Measurements from ENCODE around the gene NXN. TPM values are rescaled to one million over a fixed set of nuclear protein-coding genes. Genes with fewer than 3 reads are reported as not detected.

Gene NXN
- total and polyA plus RNA-seq, 4 experiments from 2014 or later = 0.55 to 2.7 (median 1.9) TPM

GRCh38 chr17:944266-944826 lies 35.2 kb downstream of the NXN start:
- Mint-ChIP-seq H3K4me1 (no peaks in the 10 kb centered on the region), H3K36me3 (no peaks in the 10 kb centered on the region), H3K9me3 (peaks cover 0 to 2% (median 0%) of the 10 kb centered on the region in 8 donors), H3K27me3 (peaks cover 4 to 6% of the 10 kb centered on the region in 2 donors), H3K27ac (no peak overlapping the region), H3K4me3 (no peak overlapping the region)
- Histone ChIP-seq H3K4me3 (ENCODE audit: low read length in 2 of 2) (no peak overlapping the region), H3K36me3 (ENCODE audit: insufficient read depth, low read length) (no peaks in the 10 kb centered on the region), H3K27ac (ENCODE audit: low read depth, low read length) (no peak overlapping the region), H3K9me3 (ENCODE audit: control insufficient read depth in 1 of 2, low read length in 2 of 2) (no peaks in the 10 kb centered on the region), H3K27me3 (ENCODE audit: insufficient read depth, low read length) (no peaks in the 10 kb centered on the region), H3K4me1 (ENCODE audit: insufficient read depth, low read length) (no peaks in the 10 kb centered on the region)
- intact Hi-C loops (cut with micrococcal nuclease) = no loop called here
- POLR2A ChIA-PET (ENCODE audit: partially characterized antibody) = no interaction called here
- CTCF ChIA-PET (ENCODE audit: partially characterized antibody) = no interaction called here
- DNase-seq = no peak

DNA sequence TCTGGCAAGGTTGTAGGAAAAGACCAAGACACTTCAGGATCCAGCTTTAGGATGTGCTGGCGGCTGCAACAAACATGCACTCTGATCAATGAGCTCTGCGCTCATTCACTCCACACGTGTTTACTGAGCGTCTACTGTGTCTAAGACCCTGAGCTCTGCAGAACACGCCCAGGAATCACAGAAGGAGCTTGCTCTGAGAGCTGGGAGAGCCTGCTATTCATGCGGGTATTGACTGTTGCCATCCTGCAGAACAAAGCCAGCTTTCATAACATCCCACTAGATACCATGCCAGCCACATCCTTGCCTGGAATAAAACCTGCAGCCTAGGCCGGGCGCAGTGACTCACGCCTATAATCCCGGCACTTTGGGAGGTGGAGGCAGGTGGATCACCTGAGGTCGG lies 44.1 kb downstream of the NXN start:
- Histone ChIP-seq H3K4me1 (ENCODE audit: insufficient read depth, low read length) (no peaks in the 10 kb centered on the region), H3K27me3 (ENCODE audit: insufficient read depth, low read length) (no peaks in the 10 kb centered on the region), H3K9me3 (ENCODE audit: control insufficient read depth in 1 of 2, low read length in 2 of 2) (no peaks in the 10 kb centered on the region), H3K36me3 (ENCODE audit: insufficient read depth, low read length) (no peaks in the 10 kb centered on the region), H3K27ac (ENCODE audit: low read depth, low read length) (no peak overlapping the region), H3K4me3 (ENCODE audit: low read length in 2 of 2) (no peak overlapping the region)
- intact Hi-C loops (cut with micrococcal nuclease) = no loop called here
- H3K27me3 Mint-ChIP-seq = peaks cover 6 to 9% of the 10 kb centered on the region in 2 donors
- no peak for DNase-seq
- ChIA-PET POLR2A (ENCODE audit: partially characterized antibody) (no interaction called here), CTCF (ENCODE audit: partially characterized antibody) (no interaction called here)
- H3K9me3 Mint-ChIP-seq = peaks cover 0 to 1% (median 0%) of the 10 kb centered on the region in 8 donors
- no peak overlapping the region for H3K27ac Mint-ChIP-seq
- peaks cover 0 to under 1% (median 0%) of the 10 kb centered on the region in 4 donors for H3K4me1 Mint-ChIP-seq
- H3K36me3 Mint-ChIP-seq = no peaks in the 10 kb centered on the region
- no peak overlapping the region for H3K4me3 Mint-ChIP-seq

- H3K36me3 Mint-ChIP-seq = no peaks in the 10 kb centered on the region
- H3K4me3 Mint-ChIP-seq = peak overlapping the region in 1 of 8 donors; percentile 22
- ChIA-PET POLR2A (ENCODE audit: partially characterized antibody) (no interaction called here), CTCF (ENCODE audit: partially characterized antibody) (no interaction called here)
- Histone ChIP-seq H3K27me3 (ENCODE audit: insufficient read depth, low read length) (no peaks in the 10 kb centered on the region), H3K36me3 (ENCODE audit: insufficient read depth, low read length) (no peaks in the 10 kb centered on the region), H3K4me1 (ENCODE audit: insufficient read depth, low read length) (no peaks in the 10 kb centered on the region), H3K27ac (ENCODE audit: low read depth, low read length) (no peak overlapping the region), H3K9me3 (ENCODE audit: control insufficient read depth in 1 of 2, low read length in 2 of 2) (no peaks in the 10 kb centered on the region), H3K4me3 (ENCODE audit: low read length in 2 of 2) (no peak overlapping the region)
- H3K4me1 Mint-ChIP-seq = peaks cover 0 to 2% (median 0%) of the 10 kb centered on the region in 4 donors
- intact Hi-C loops (cut with micrococcal nuclease) = no loop called here
- peaks cover 6 to 8% of the 10 kb centered on the region in 2 donors for H3K27me3 Mint-ChIP-seq
- no peak for DNase-seq
- peaks cover 0 to 1% (median 0%) of the 10 kb centered on the region in 8 donors for H3K9me3 Mint-ChIP-seq
- no peak overlapping the region for H3K27ac Mint-ChIP-seq
These were observed 46.1 kb downstream of the NXN start for GRCh38 chr17:933312-934073.

GRCh38 chr17:930258-930657 lies 49.3 kb downstream of the NXN start:
- CTCF ChIA-PET (ENCODE audit: partially characterized antibody) = no interaction called here

DNA sequence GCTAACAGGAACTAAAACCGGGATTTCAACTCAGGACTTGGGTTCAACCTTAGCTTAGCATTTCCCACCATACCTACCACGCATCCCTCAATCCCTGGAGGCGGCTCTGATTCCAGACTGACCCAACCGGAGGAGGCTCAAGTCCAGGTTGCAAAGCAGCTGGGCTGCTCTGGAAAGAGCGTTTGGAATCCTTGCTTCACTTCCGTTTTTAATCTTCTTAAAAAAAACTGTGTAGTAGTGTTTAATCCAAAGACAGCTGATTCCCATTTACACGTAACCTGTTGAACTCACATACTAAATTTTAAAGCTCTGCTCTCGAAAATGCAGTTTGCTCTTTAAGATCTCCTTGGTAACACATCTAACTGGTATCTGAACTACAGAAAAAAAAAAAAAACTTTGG lies 50.0 kb downstream of the NXN start:
- H3K4me3 Mint-ChIP-seq = no peak overlapping the region
- POLR2A ChIA-PET (ENCODE audit: partially characterized antibody) = no interaction called here
- Histone ChIP-seq H3K4me1 (ENCODE audit: insufficient read depth, low read length) (no peaks in the 10 kb centered on the region), H3K9me3 (ENCODE audit: control insufficient read depth in 1 of 2, low read length in 2 of 2) (no peaks in the 10 kb centered on the region), H3K27me3 (ENCODE audit: insufficient read depth, low read length) (no peaks in the 10 kb centered on the region), H3K27ac (ENCODE audit: low read depth, low read length) (no peak overlapping the region), H3K36me3 (ENCODE audit: insufficient read depth, low read length) (no peaks in the 10 kb centered on the region), H3K4me3 (ENCODE audit: low read length in 2 of 2) (no peak overlapping the region)
- H3K9me3 Mint-ChIP-seq = no peaks in the 10 kb centered on the region
- DNase-seq = no peak
- H3K27ac Mint-ChIP-seq = no peak overlapping the region
- peaks cover 9 to 18% of the 10 kb centered on the region in 2 donors for H3K27me3 Mint-ChIP-seq
- peaks cover 0 to 2% (median 0%) of the 10 kb centered on the region in 4 donors for H3K4me1 Mint-ChIP-seq
- H3K36me3 Mint-ChIP-seq = no peaks in the 10 kb centered on the region
- CTCF ChIA-PET (ENCODE audit: partially characterized antibody) = no interaction called here
- intact Hi-C loops (cut with micrococcal nuclease) = no loop called here

More at GRCh38 chr17:930258-930657, 49.3 kb downstream of the NXN start:
- intact Hi-C loops (cut with micrococcal nuclease) = no loop called here
- no peaks in the 10 kb centered on the region for H3K27me3 ChIP-seq (ENCODE audit: insufficient read depth, low read length)
- H3K4me3 Mint-ChIP-seq = no peak overlapping the region
- no peak overlapping the region for H3K4me3 ChIP-seq (ENCODE audit: low read length in 2 of 2)
- DNase-seq = no peak
- POLR2A ChIA-PET (ENCODE audit: partially characterized antibody) = no interaction called here
- no peaks in the 10 kb centered on the region for H3K4me1 ChIP-seq (ENCODE audit: insufficient read depth, low read length)
- no peak overlapping the region for H3K27ac ChIP-seq (ENCODE audit: low read depth, low read length)
- no peaks in the 10 kb centered on the region for H3K36me3 ChIP-seq (ENCODE audit: insufficient read depth, low read length)
- no peaks in the 10 kb centered on the region for H3K9me3 ChIP-seq (ENCODE audit: control insufficient read depth in 1 of 2, low read length in 2 of 2)
- H3K27me3 Mint-ChIP-seq = peaks cover 9 to 18% of the 10 kb centered on the region in 2 donors
- no peaks in the 10 kb centered on the region for H3K9me3 Mint-ChIP-seq
- no peaks in the 10 kb centered on the region for H3K36me3 Mint-ChIP-seq
- peaks cover 0 to 2% (median 0%) of the 10 kb centered on the region in 4 donors for H3K4me1 Mint-ChIP-seq
- no peak overlapping the region for H3K27ac Mint-ChIP-seq

- CTCF ChIA-PET (ENCODE audit: partially characterized antibody) = no interaction called here
- Histone ChIP-seq H3K36me3 (ENCODE audit: insufficient read depth, low read length) (no peaks in the 10 kb centered on the region), H3K9me3 (ENCODE audit: control insufficient read depth in 1 of 2, low read length in 2 of 2) (no peaks in the 10 kb centered on the region), H3K4me3 (ENCODE audit: low read length in 2 of 2) (no peak overlapping the region), H3K27ac (ENCODE audit: low read depth, low read length) (no peak overlapping the region), H3K27me3 (ENCODE audit: insufficient read depth, low read length) (no peaks in the 10 kb centered on the region), H3K4me1 (ENCODE audit: insufficient read depth, low read length) (no peaks in the 10 kb centered on the region)
- Mint-ChIP-seq H3K36me3 (no peaks in the 10 kb centered on the region), H3K27ac (no peak overlapping the region), H3K4me1 (peaks cover 0 to 2% (median 0%) of the 10 kb centered on the region in 4 donors), H3K4me3 (no peak overlapping the region), H3K9me3 (no peaks in the 10 kb centered on the region), H3K27me3 (peaks cover 7 to 16% of the 10 kb centered on the region in 2 donors)
- DNase-seq = no peak
- intact Hi-C loops (cut with micrococcal nuclease) = no loop called here
- POLR2A ChIA-PET (ENCODE audit: partially characterized antibody) = no interaction called here
These were observed 51.7 kb downstream of the NXN start for GRCh38 chr17:927611-928461.

- peak overlapping the region in 1 of 7 donors; percentile 50 for H3K27ac Mint-ChIP-seq
- CTCF ChIA-PET (ENCODE audit: partially characterized antibody) = no interaction called here
These were observed 53.8 kb downstream of the NXN start for GRCh38 chr17:925817-926216.

More at GRCh38 chr17:925817-926216, 53.8 kb downstream of the NXN start:
- H3K9me3 ChIP-seq (ENCODE audit: control insufficient read depth in 1 of 2, low read length in 2 of 2) = no peaks in the 10 kb centered on the region
- intact Hi-C loops (cut with micrococcal nuclease) = no loop called here
- DNase-seq = no peak
- POLR2A ChIA-PET (ENCODE audit: partially characterized antibody) = no interaction called here
- no peak overlapping the region for H3K27ac ChIP-seq (ENCODE audit: low read depth, low read length)
- H3K4me3 ChIP-seq (ENCODE audit: low read length in 2 of 2) = no peak overlapping the region
- Mint-ChIP-seq H3K4me1 (peaks cover 0 to 2% (median 0%) of the 10 kb centered on the region in 4 donors), H3K9me3 (no peaks in the 10 kb centered on the region), H3K4me3 (no peak overlapping the region), H3K27me3 (peaks cover 10 to 20% of the 10 kb centered on the region in 2 donors), H3K36me3 (no peaks in the 10 kb centered on the region)
- no peaks in the 10 kb centered on the region for H3K4me1 ChIP-seq (ENCODE audit: insufficient read depth, low read length)
- no peaks in the 10 kb centered on the region for H3K36me3 ChIP-seq (ENCODE audit: insufficient read depth, low read length)
- H3K27me3 ChIP-seq (ENCODE audit: insufficient read depth, low read length) = no peaks in the 10 kb centered on the region
